GM23338 (cell line): ENCODE results near the gene FPR1.

Source experiments
- CTCF ChIP-seq, 2 experiments: fragments of 200-600 bp in 1 of 2; sonication (generic) in 1 of 2; conservative IDR thresholded peaks; 2 replicates each; pipeline versions ENCODE4 v1.5.1 to v1.6.1; 2016 to 2017; ENCODE audit warnings: antibody characterized with exemption in 2 of 2, low read depth in 2 of 2, mild to moderate bottlenecking in 2 of 2, moderate library complexity in 1 of 2
- EZH2phosphoT487 ChIP-seq: fragments of 200-600 bp; sonication (generic); IDR thresholded peaks from one replicate; pipeline ENCODE4 v1.8.1; 2018; ENCODE audit warnings: antibody characterized with exemption; ENCODE audit not compliant: unreplicated experiment
- JUNB ChIP-seq: IDR thresholded peaks from one replicate; pipeline ENCODE4 v1.6.1; 2016; ENCODE audit warnings: antibody characterized with exemption; ENCODE audit not compliant: unreplicated experiment
- POLR2AphosphoS5 ChIP-seq: IDR thresholded peaks from 2 replicates; pipeline ENCODE4 v1.6.1; 2016; ENCODE audit warnings: antibody characterized with exemption, low read depth

- no peak for TF ChIP-seq EZH2phosphoT487
- no peak for TF ChIP-seq JUNB
- TF ChIP-seq CTCF (conservative IDR thresholded peaks at IDR 0.05; ENCODE audit: low read depth in 2 of 2) = no peak
- no peak for TF ChIP-seq POLR2AphosphoS5
These were observed 29.2 kb downstream of the FPR1 start for GRCh38 chr19:51722492-51722891.
